Measurements from ENCODE around the gene NIPAL4. TPM values are rescaled to one million over a fixed set of nuclear protein-coding genes. Genes with fewer than 3 reads are reported as not detected.

The NIPAL4 gene
- total RNA-seq, 1 experiment from 2014 or later: not detected

- Histone ChIP-seq H2AK5ac (ENCODE audit: insufficient read length, low read length) (no peak overlapping the region), H3K27me3 (ENCODE audit: insufficient read depth, low read length) (no peaks in the 10 kb centered on the region), H3K56ac (ENCODE audit: insufficient read length, low read depth, low read length) (no peak overlapping the region), H3K23ac (ENCODE audit: insufficient read length, low read depth, low read length) (no peak overlapping the region), H3K27ac (ENCODE audit: insufficient read length, low read depth, low read length) (no peak overlapping the region), H4K8ac (replicated peaks; ENCODE audit: insufficient read length, low read depth, low read length) (no peak overlapping the region), H2BK120ac (ENCODE audit: low read depth, low read length, poor library complexity, severe bottlenecking) (no peak overlapping the region), H4K20me1 (ENCODE audit: control insufficient read depth, insufficient read depth, insufficient read length) (no peaks in the 10 kb centered on the region), H3K4me1 (ENCODE audit: insufficient read depth, low read length) (peaks cover 5% of the 10 kb centered on the region; the same call in 1 of the 2 replicates), H2BK12ac (ENCODE audit: insufficient read length, low read depth, low read length) (no peak overlapping the region), H3T11ph (ENCODE audit: low read length) (no peak overlapping the region), H3K79me2 (ENCODE audit: insufficient read depth, low read length) (no peaks in the 10 kb centered on the region), H3K9me3 (ENCODE audit: control insufficient read depth, low read depth, low read length) (no peaks in the 10 kb centered on the region), H2BK5ac (ENCODE audit: insufficient read length, low read length) (no peak overlapping the region), H4K91ac (ENCODE audit: insufficient read length, low read depth, low read length) (no peak overlapping the region), H3K79me1 (ENCODE audit: insufficient read depth, low read depth, low read length, poor library complexity, severe bottlenecking) (no peaks in the 10 kb centered on the region), H4K5ac (ENCODE audit: insufficient read length, low read depth, low read length) (no peak overlapping the region), H3K4me2 (ENCODE audit: insufficient read depth, insufficient read length, low read length) (no peak overlapping the region), H2AFZ (ENCODE audit: low read length) (no peak overlapping the region), H3K18ac (ENCODE audit: insufficient read length, low read depth, low read length) (no peak overlapping the region), H3K9ac (ENCODE audit: extremely low read depth, insufficient read length, low read length) (no peak overlapping the region), H3K14ac (ENCODE audit: insufficient read depth, low read length) (no peak overlapping the region), H3K4ac (ENCODE audit: low read depth, low read length) (no peak overlapping the region), H2BK15ac (ENCODE audit: low read depth, low read length) (no peak overlapping the region), H2BK20ac (ENCODE audit: low read depth, low read length, poor library complexity, severe bottlenecking) (no peak overlapping the region), H3K23me2 (ENCODE audit: insufficient read length, low read depth, low read length, poor library complexity, severe bottlenecking) (no peaks in the 10 kb centered on the region)
- Mint-ChIP-seq H3K4me3 (no peak overlapping the region), H3K27ac (no peak overlapping the region), H3K36me3 (ENCODE audit: insufficient read depth in 1 of 3, low read depth in 3 of 3) (no peaks in the 10 kb centered on the region; a peak in 1 of 7 replicates), H3K9me3 (no peaks in the 10 kb centered on the region), H3K4me1 (peaks cover 20% of the 10 kb centered on the region in 2 experiments), H3K27me3 (ENCODE audit: low read depth) (no peaks in the 10 kb centered on the region)
- no peak for TF ChIP-seq CTCF (conservative IDR thresholded peaks at IDR 0.05)
- DNase-seq: no peak
- no CpG with 5 or more reads among the region's 3 CpGs for WGBS (ENCODE audit: extremely low coverage, insufficient read length, low lambda C conversion rate)
These were observed 15.4 kb downstream of the NIPAL4 start for GRCh38 chr5:157475432-157475831.
